Suprapubic skin (tissue), 4 donors: ENCODE data around the gene CD6.

Experiments used
- CTCF ChIP-seq, 2 donors: fragments of 200-600 bp in 1 of 2; fragments of 450-650 bp in 1 of 2; sonication (generic) in 1 of 2; IDR thresholded peaks; one replicate each; pipeline ENCODE4 v1.5.1; 2016 to 2019; ENCODE audit warnings: antibody characterized with exemption in 2 of 2, mild to moderate bottlenecking in 1 of 2, moderate library complexity in 1 of 2
- EP300 ChIP-seq: sonication (generic); formaldehyde crosslinking; IDR thresholded peaks from one replicate; pipeline ENCODE4 v1.6.1; 2017; ENCODE audit warnings: antibody characterized with exemption
- POLR2A ChIP-seq, 2 donors: fragments of 450-650 bp; IDR thresholded peaks; one replicate each; pipeline ENCODE4 v1.6.1; 2017; ENCODE audit warnings: antibody characterized with exemption in 2 of 2, mild to moderate bottlenecking in 2 of 2, moderate library complexity in 2 of 2
- POLR2AphosphoS5 ChIP-seq, 3 donors: sonication (generic); formaldehyde crosslinking; IDR thresholded peaks; one replicate each; pipeline ENCODE4 v1.6.1; 2017; ENCODE audit warnings: antibody characterized with exemption in 3 of 3

- no peak for TF ChIP-seq CTCF (IDR thresholded peaks at IDR 0.05)
- no peak for TF ChIP-seq EP300
- TF ChIP-seq POLR2AphosphoS5 (IDR thresholded peaks at IDR 0.05), result no peak
- no peak for TF ChIP-seq POLR2A (IDR thresholded peaks at IDR 0.05)
Observed at GRCh38 chr11:60922906-60923305, 48.6 kb upstream of the CD6 start.
